Fibroblast of lung (primary cell): ENCODE measurements around the gene TRIM37. TPM values are rescaled to one million over a fixed set of nuclear protein-coding genes. Genes with fewer than 3 reads are reported as not detected.
A peak's percentile ranks its signal among the peaks of the same experiment; 100 is the strongest.

Experiments used
- DNase-seq, 2 donors: peaks; one replicate each; pipeline versions ENCODE4 v3.0.0 to v3.0.0-alpha.2; 2010; ENCODE audit warnings: low read depth in 2 of 2
- H2AFZ ChIP-seq: 2 replicates; pipeline ENCODE4 v1.5.1; 2012; ENCODE audit warnings: low read length, control low read depth, inconsistent platforms
- H3K27ac ChIP-seq: 2 replicates; pipeline ENCODE4 v1.5.1; 2011; ENCODE audit warnings: low read length, control low read depth; ENCODE audit not compliant: insufficient read depth
- H3K27me3 ChIP-seq: 2 replicates; pipeline ENCODE4 v1.5.1; 2011; ENCODE audit warnings: mild to moderate bottlenecking, low read length; ENCODE audit not compliant: control insufficient read depth, insufficient read depth
- H3K36me3 ChIP-seq: 2 replicates; pipeline ENCODE4 v1.5.1; 2011; ENCODE audit warnings: low read length; ENCODE audit not compliant: control insufficient read depth, insufficient read depth
- H3K4me1 ChIP-seq: 2 replicates; pipeline ENCODE4 v1.5.1; 2011; ENCODE audit warnings: low read length; ENCODE audit not compliant: control insufficient read depth, insufficient read depth; ENCODE audit errors: extremely low read depth
- H3K4me2 ChIP-seq: 2 replicates; pipeline ENCODE4 v1.5.1; 2011; ENCODE audit warnings: low read length, control low read depth; ENCODE audit not compliant: insufficient read depth; ENCODE audit errors: extremely low read depth
- H3K4me3 ChIP-seq, 4 experiments: fragments of 200-600 bp in 1 of 4; sonication (generic) in 1 of 4; replicated peaks in 1 of 4; 2 replicates each; pipeline ENCODE4 v1.5.1; 2011 to 2016; ENCODE audit warnings: low read length in 4 of 4, low read depth in 3 of 4, mild to moderate bottlenecking in 3 of 4, control low read depth in 2 of 4, inconsistent platforms in 1 of 4, mixed read lengths in 1 of 4; ENCODE audit not compliant: insufficient read depth in 1 of 4; ENCODE audit errors: control extremely low read depth in 1 of 4
- H3K79me2 ChIP-seq: 2 replicates; pipeline ENCODE4 v1.5.1; 2012; ENCODE audit warnings: mild to moderate bottlenecking, low read length, inconsistent platforms; ENCODE audit not compliant: control insufficient read depth, insufficient read depth
- H3K9ac ChIP-seq: 2 replicates; pipeline ENCODE4 v1.5.1; 2011; ENCODE audit warnings: mild to moderate bottlenecking, low read length, control low read depth; ENCODE audit not compliant: insufficient read depth
- H3K9me3 ChIP-seq: 2 replicates; pipeline ENCODE4 v1.5.1; 2012; ENCODE audit warnings: low read depth, low read length; ENCODE audit not compliant: control insufficient read depth, insufficient read depth
- H4K20me1 ChIP-seq: 2 replicates; pipeline ENCODE4 v1.5.1; 2011; ENCODE audit warnings: low read length; ENCODE audit not compliant: control insufficient read depth, insufficient read depth; ENCODE audit errors: extremely low read depth
- EZH2 ChIP-seq: IDR thresholded peaks from 2 replicates; pipeline ENCODE4 v1.5.1; 2012; ENCODE audit warnings: low read length, control low read depth, mild to moderate bottlenecking; ENCODE audit errors: missing control alignments
- polyA minus RNA-seq: library from RNA; depleted of rRNA, polyadenylated mRNA; stranded (reverse); fragments of >200 nt; gene quantifications from 2 replicates; pipeline ENCODE4 v1.2.3, GENCODE V29; 2011; ENCODE audit warnings: low replicate concordance
- polyA plus RNA-seq, 2 donors: library from polyadenylated mRNA; depleted of rRNA in 1 of 2; stranded (reverse) in 1 of 2; unstranded in 1 of 2; fragments of >200 nt; gene quantifications; 2 replicates each; pipeline ENCODE4 v1.2.1, GENCODE V29; 2011 to 2012; ENCODE audit warnings: missing spikeins in 1 of 2
- total RNA-seq: library from RNA; depleted of rRNA; stranded (reverse); fragments of >200 nt; gene quantifications from 2 replicates; pipeline ENCODE4 v1.2.1, GENCODE V29; 2014
- TF ChIP-seq, protein P1 (sequence below), 2 donors: IDR thresholded peaks in 1 of 2; conservative IDR thresholded peaks in 1 of 2; 1 replicate in 1 of 2; 2 replicates in 1 of 2; pipeline ENCODE4 v1.5.1; 2011 to 2012; ENCODE audit warnings: low read length in 2 of 2, control low read depth in 1 of 2, inconsistent platforms in 1 of 2, low read depth in 1 of 2, mild to moderate bottlenecking in 1 of 2

The TRIM37 gene, protein sequence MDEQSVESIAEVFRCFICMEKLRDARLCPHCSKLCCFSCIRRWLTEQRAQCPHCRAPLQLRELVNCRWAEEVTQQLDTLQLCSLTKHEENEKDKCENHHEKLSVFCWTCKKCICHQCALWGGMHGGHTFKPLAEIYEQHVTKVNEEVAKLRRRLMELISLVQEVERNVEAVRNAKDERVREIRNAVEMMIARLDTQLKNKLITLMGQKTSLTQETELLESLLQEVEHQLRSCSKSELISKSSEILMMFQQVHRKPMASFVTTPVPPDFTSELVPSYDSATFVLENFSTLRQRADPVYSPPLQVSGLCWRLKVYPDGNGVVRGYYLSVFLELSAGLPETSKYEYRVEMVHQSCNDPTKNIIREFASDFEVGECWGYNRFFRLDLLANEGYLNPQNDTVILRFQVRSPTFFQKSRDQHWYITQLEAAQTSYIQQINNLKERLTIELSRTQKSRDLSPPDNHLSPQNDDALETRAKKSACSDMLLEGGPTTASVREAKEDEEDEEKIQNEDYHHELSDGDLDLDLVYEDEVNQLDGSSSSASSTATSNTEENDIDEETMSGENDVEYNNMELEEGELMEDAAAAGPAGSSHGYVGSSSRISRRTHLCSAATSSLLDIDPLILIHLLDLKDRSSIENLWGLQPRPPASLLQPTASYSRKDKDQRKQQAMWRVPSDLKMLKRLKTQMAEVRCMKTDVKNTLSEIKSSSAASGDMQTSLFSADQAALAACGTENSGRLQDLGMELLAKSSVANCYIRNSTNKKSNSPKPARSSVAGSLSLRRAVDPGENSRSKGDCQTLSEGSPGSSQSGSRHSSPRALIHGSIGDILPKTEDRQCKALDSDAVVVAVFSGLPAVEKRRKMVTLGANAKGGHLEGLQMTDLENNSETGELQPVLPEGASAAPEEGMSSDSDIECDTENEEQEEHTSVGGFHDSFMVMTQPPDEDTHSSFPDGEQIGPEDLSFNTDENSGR
- total RNA-seq (43.7 and 55.3 TPM in 2 replicates), polyA plus RNA-seq (28.2 and 29.3 TPM in 2 replicates), polyA minus RNA-seq (44.4 and 55.8 TPM in 2 replicates)
- 19.9 and 22.3 TPM in 2 replicates for polyA plus RNA-seq (2012)

GRCh38 chr17:59106463-59107305 is at the start of gene TRIM37:
Gene TRIM37, minus strand, starts transcription at chr17:59106880. Its CDS starts 419 bp downstream, at chr17:59106461.
- peak within 1 kb of the TSS; percentile 96 for H2AFZ ChIP-seq
- H3K36me3 ChIP-seq: no peaks in the 10 kb centered on the region
- peak within 1 kb of the TSS; percentile 98 for H3K4me2 ChIP-seq
- peak; percentile 96 to 99 for DNase-seq
- H3K4me3 ChIP-seq: peak within 1 kb of the TSS; percentile 78 to 98 (median 83)
- H3K9me3 ChIP-seq: no peaks in the 10 kb centered on the region
- peak within 1 kb of the TSS; percentile 94 for H3K27ac ChIP-seq
- no peaks in the 10 kb centered on the region for H4K20me1 ChIP-seq
- H3K9ac ChIP-seq: peak within 1 kb of the TSS; percentile 96
- TF ChIP-seq, protein P1, sequence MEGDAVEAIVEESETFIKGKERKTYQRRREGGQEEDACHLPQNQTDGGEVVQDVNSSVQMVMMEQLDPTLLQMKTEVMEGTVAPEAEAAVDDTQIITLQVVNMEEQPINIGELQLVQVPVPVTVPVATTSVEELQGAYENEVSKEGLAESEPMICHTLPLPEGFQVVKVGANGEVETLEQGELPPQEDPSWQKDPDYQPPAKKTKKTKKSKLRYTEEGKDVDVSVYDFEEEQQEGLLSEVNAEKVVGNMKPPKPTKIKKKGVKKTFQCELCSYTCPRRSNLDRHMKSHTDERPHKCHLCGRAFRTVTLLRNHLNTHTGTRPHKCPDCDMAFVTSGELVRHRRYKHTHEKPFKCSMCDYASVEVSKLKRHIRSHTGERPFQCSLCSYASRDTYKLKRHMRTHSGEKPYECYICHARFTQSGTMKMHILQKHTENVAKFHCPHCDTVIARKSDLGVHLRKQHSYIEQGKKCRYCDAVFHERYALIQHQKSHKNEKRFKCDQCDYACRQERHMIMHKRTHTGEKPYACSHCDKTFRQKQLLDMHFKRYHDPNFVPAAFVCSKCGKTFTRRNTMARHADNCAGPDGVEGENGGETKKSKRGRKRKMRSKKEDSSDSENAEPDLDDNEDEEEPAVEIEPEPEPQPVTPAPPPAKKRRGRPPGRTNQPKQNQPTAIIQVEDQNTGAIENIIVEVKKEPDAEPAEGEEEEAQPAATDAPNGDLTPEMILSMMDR (conservative IDR thresholded peaks at IDR 0.05 in 1 of 2, IDR thresholded peaks at IDR 0.05 in 1 of 2; ENCODE audit: low read depth in 1 of 2, low read length in 2 of 2): no peak
- no peak for TF ChIP-seq EZH2
- peaks cover 27% of the 10 kb centered on the region for H3K79me2 ChIP-seq
- H3K4me1 ChIP-seq: peaks cover 4% of the 10 kb centered on the region
- no peaks in the 10 kb centered on the region for H3K27me3 ChIP-seq

- H3K9ac ChIP-seq: peak within 1 kb of the TSS; percentile 80
- peak within 1 kb of the TSS; percentile 94 for H3K27ac ChIP-seq
- H3K4me2 ChIP-seq: peak within 1 kb of the TSS; percentile 64
- peaks cover 86% of the 10 kb centered on the region for H3K79me2 ChIP-seq
- no peaks in the 10 kb centered on the region for H3K36me3 ChIP-seq
- peak within 1 kb of the TSS; percentile 67 to 90 (median 86) for H3K4me3 ChIP-seq
- TF ChIP-seq EZH2: no peak
- TF ChIP-seq, protein P1 (conservative IDR thresholded peaks at IDR 0.05 in 1 of 2, IDR thresholded peaks at IDR 0.05 in 1 of 2; ENCODE audit: low read depth in 1 of 2, low read length in 2 of 2): no peak
- peak; percentile 100 for DNase-seq
- no peaks in the 10 kb centered on the region for H3K27me3 ChIP-seq
- H3K4me1 ChIP-seq: peaks cover 4% of the 10 kb centered on the region
- H2AFZ ChIP-seq: peak within 1 kb of the TSS; percentile 76
- no peaks in the 10 kb centered on the region for H4K20me1 ChIP-seq
- H3K9me3 ChIP-seq: no peaks in the 10 kb centered on the region
Observed at GRCh38 chr17:59155439-59156177, 48.9 kb upstream of the TRIM37 start, which contains the start of gene PRR11. Gene PRR11, plus strand, starts transcription at chr17:59155746. Its CDS starts 14,007 bp downstream, at chr17:59169753.
